SKM-1 treated with dmso at 0.1 percent for 144 hours (cell line): ENCODE results near the gene TAS2R60.

ENCODE experiments used
- DNase-seq: peaks from one replicate; lab custom pipeline; 2025; ENCODE audit not compliant: unreplicated experiment; lab: John Stamatoyannopoulos, UW

TAS2R60 gene

DNA sequence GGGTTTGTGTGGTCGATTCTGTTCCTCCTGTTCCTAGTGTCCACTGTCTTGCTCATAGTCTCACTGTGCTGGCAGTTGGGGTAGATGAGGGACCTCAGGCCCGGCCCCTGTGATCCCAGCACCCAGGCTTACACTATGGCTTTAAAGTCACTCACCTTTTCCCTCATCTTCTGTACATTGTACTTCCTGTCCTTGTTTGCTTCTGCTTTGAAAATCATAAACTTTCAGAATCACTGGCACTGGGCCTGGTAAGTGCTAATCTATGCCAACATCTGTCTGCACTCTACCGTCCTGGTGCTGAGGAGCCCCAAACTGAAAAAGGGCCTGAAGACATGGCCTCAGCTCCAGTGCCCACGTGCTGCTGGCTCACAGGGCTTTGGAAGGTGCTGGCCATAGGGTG lies 5.7 kb upstream of the TAS2R60 start:
- no peak for DNase-seq

DNA sequence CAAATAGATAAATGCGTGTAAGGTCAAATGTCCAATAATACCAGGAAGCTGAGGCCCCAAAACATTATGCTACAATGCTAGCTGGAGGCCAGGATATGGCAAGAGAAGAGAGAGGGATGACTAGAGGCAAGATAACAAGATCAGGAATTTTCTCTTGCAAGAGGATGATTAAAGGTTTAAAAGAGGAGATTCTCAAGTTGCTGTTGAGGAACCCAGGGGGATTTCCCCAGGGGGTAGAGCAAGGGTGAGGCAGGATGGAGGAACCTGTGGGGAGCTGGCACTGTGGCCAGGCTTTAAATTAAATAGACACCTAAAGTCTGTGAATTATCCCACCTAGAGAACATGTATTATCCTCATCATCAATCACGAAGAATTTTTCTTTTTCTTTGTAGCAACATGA lies 3.4 kb upstream of the TAS2R60 start:
- DNase-seq: no peak

DNA sequence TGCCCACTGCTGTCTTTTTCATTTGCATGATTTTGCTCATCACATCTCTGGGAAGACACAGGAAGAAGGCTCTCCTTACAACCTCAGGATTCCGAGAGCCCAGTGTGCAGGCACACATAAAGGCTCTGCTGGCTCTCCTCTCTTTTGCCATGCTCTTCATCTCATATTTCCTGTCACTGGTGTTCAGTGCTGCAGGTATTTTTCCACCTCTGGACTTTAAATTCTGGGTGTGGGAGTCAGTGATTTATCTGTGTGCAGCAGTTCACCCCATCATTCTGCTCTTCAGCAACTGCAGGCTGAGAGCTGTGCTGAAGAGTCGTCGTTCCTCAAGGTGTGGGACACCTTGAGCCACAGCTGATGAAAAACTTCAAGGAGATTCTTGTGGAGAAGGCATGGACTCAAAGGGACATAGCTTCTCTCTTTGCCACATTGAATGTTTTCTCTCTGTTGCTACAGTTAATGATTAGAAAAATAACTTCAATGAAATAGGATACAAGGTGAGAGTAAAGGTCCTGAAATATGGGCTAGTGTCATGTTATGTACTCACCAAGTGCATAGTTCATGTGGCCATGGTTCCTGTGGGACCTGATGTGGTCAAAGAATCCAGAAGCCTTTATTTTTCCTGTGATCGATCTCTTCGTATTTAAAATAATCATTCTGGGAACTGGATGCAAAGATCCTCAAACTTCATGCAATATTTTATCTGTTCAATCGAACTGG lies 970 bp downstream of the TAS2R60 start:
- no peak for DNase-seq

DNA sequence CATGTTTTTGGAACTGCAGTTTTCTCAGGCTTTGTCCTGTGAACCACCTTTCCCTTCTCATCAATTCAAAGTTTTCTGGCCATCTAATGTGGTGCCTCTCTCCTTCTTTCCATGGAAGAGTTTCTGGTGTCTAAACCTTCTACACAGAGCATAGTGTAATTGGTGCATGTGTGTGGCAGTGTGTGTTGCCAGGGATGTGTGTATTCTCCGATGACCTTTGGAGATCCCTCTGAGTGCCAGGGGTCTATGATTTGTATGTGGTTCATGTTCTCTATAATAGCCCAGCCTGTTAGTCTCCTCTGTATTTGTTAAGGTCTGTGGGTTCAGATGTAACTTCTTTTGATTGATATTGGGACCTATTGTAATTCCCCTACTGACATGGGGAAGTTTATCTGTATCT lies 1.5 kb downstream of the TAS2R60 start:
- no peak for DNase-seq

DNA sequence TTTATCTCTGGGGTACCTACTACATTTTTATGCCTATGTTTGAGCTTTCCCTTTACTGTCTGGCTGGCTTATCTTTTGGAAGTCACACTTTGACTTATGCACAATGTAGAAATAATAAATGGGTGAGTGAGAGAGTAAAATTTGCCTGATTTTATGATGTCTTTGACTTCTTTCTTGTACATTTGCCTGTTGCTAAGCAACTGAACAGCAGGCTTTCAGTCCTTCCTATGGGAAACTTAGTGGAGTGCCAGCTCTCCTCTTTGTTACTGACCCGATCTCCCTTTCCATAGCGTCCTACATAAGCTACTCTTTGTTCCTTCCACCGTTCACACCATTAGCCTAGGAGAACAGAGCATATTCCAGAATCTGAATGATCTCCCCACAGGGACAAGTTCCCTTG lies 4.2 kb downstream of the TAS2R60 start:
- no peak for DNase-seq

DNA sequence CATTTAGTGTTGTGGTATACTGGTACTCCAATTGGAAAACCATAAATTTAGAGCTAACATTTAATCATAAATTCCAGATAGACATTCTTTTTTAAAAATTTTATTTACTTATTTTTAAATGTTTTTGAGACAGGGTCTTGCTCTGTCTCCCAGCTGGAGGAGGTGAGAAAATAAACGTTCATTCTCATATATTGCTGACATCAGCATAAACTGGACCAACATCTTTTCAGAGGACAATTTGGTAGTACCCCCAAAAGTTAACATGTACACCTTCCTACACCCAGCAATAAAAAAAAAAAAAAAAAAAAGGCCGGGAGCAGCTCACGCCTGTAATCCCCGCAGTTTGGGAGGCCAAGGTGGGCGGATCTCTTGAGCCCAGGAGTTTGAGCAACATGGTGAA lies 5.2 kb downstream of the TAS2R60 start:
- DNase-seq: no peak

DNA sequence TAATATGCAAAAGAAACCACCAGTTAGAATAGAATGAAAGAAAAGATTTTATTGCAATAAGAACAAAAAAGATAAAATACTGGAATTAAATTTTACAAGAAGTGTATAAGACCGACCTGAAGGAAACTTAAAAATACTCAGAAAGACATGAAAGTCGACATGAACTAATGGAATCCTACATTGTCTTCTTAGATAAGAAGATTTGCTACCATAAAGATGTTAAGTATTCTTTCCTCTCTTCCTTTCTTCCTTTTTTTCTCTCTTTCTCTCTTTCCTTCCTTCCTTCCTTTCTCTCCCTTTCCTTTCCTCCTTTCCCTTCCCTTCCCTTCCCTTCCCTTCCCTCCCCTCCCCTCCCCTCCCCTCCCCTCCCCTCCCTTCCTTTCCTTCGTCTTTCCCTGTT lies 6.5 kb downstream of the TAS2R60 start:
- no peak for DNase-seq

DNA sequence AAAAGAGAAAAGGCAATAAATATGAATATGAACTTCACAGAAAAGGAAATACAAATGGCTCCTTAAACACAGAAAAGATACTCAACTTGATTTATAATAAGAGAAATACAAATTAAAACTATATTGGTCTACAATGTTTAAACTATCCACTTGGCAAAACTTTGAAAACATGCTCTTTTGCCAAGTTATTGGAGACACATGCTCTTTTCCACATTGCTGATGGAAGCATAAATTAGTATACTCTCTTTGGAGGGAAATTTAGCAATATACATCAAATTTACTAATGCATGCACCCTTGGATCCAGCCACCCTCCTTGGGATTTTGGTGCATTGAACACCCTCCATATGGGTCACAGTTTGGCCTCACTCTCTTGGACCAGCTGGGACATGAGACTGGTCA lies 7.9 kb downstream of the TAS2R60 start:
- no peak for DNase-seq

DNA sequence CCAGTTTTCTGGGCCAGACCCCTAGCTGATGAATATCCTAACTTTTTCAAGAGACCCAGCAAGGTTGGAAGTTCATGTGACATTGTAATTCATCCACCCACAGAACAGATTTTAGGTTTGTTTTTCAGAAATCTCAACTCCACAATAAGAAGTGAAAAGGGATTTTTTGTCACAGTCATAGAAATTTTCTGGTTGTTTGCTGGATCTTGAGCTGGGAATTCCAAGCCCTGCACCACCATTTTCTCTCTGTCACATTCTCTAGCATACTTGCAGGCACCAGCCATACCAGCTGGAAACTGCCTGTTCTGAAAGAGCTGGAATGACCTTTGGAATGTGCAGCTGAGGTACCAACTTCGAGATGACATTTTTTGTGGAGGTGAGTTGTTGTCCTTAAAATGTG lies 8.5 kb downstream of the TAS2R60 start:
- DNase-seq: no peak

DNA sequence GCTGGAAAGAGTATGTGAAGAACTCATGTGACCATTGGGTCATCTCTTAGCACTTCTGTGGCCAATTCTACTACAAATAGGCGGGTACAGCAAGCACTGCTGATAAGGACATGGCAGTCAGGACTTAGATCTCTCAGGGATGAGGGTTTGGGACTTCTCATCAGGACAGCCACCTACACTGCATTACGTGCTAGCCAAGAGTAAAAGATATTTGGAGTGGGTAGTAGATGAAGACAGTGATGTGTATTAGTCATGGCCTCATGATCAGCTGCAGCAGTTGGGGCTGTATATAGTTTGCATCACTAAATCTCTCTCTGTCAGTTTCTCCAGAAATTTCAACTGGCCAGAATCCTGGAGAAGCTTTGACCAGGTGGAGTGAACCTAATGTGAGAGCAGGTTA lies 9.2 kb downstream of the TAS2R60 start:
- DNase-seq: no peak

DNA sequence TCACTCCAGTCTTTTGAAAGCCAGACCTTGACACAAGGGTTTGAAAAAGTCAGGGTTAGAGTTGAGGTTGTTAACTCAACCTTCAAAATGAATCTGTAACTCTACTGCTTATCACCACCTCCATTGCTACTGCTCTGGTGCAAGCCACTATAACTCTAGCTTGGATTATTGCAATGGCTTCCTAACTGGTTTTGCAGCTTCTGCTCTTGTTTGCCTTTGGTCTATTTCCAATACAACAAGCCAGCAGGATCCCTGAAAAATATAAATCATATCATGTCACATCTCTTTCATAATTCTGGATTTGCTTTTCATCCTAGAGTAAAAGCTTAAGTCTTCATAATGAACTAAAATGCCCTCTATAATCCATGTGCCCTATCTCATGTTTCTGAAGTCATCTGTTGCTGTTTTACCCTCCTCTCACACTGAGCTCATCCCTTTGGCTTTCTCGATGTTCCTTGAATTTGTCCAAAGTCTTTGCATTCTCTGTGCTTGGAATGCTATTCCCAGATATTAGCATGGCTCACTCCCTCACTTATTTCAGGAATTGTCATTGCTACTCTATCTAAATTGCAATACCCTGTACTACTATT lies 10.9 kb downstream of the TAS2R60 start:
- DNase-seq: no peak

DNA sequence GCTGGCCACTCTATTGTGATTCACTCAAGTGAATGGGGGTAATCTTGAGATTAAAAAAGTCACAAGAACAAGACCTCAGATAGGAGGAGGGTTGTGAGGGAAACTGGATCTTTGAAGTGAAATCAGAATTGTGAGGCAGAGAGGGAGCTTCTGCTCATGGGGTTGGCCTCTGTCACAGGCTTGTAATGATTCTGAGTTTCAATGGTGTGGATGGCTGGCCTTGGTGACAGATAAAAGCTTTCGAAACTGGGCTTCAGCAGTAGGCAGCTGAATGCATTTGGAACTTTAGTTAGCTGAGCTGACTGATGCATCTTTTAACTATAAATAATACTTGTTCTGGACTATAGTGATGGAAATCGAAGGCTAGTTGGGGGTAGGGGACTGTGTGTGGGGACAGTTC lies 12.2 kb downstream of the TAS2R60 start:
- DNase-seq: no peak

DNA sequence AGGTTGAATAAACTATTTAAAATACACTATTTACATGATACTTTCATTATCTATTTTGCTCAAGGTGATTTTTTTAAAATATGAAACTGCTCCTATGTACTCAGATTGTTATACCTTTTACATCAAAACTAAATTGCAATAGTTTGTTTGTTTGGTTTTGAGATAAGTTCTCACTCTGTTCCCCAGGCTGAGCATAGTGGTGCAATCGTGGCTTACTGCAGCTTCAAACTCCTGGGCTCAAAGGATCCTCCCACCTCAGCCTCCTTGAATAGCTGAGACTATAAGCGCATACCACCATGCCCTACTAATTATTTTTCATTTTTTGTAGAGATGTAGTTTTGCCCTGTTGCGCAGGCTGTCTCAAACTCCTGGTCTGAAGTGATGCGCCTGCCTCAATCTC lies 12.7 kb downstream of the TAS2R60 start:
- DNase-seq: no peak

DNA sequence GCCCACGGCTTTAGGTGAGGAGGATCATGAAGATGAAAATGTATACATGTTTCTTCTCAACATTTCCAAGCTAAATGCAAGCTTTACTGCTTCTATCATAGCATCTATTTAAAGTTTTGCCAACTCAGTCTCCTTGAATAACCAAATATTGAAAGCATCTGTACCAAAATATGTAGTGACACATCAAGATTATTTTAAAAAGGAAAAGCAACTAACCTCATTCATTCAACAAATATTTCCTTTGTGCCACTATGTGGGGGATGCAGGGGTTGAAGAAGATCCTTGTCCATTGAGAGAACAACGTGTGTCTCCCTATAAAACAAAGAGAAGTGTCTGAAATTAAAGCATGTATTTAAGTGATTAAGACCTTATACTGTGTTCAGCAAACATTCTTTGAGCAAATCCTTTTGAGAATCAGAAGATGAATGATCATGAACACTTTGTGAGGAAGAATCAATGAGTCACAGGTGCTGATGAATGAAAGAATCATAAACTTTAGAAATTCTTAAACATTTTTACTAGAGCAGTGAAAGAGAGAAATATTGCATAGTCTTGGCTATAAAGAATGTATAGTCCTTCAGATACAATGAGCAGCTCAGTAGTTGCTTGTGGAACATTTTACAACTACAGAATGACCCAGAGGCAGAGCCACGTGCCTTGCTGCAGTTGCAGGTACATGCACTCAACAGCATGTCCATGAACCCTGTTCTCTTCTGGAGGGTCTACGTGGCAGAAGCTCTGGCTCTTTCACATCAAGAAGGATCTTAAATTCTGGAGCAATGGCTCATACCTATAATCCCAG lies 13.9 kb downstream of the TAS2R60 start:
- DNase-seq: no peak

DNA sequence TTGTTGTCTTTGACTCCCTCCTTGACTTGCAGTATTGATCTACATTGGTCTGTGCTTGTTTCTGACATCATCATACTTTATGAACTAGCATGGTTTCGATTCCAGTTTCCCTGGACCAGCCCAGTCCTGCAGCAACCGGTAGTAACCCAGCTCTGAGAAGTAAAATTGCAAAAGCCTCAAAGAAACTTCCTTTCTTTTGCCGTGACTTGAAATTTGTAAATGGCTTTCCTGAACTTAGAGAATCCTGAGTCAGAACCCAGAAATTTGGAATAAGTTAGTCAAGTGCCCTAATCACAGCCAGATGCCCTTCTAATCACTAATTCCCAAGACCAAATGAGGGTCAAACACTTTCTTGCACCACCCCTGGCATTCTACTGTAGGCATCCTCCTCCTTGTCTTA lies 15.0 kb downstream of the TAS2R60 start:
- DNase-seq: no peak

DNA sequence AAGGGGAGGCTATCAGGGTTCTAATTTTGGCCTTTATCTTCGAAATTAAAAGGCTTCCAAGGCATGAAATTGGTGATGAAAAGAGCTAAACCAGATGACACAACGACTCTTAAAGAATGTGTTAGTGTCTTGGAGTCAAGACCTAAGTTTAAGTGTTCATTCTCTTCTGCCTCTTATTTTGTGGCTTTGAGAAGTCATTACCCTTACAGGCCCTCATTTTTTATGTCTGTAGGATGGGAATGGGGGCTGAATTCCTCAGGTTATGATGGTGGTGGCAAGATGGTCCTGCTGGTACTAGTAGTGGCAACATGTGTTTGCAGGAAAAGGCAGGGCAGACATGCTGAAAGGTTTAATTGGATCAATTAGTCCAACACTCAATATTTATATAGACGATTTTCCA lies 15.4 kb downstream of the TAS2R60 start:
- DNase-seq: no peak

DNA sequence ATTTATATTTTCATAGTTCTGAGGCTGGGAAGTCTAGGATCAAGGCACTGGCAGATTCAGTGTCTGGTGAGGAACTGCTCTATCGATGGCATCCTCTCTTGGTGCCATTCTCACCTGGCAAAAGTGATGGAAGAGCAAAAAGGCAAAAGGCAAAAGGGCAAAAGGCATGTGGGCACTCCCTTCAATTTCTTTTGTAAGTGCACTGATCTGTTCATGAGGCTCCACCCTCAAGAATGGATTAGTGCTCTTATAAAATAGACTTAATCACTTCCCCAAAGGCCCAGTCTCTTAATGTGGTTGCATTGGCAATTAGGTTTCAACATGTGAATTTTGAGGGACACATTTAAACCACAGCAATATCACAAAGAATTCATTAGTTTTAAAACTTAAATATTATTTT lies 16.1 kb downstream of the TAS2R60 start:
- DNase-seq: no peak

DNA sequence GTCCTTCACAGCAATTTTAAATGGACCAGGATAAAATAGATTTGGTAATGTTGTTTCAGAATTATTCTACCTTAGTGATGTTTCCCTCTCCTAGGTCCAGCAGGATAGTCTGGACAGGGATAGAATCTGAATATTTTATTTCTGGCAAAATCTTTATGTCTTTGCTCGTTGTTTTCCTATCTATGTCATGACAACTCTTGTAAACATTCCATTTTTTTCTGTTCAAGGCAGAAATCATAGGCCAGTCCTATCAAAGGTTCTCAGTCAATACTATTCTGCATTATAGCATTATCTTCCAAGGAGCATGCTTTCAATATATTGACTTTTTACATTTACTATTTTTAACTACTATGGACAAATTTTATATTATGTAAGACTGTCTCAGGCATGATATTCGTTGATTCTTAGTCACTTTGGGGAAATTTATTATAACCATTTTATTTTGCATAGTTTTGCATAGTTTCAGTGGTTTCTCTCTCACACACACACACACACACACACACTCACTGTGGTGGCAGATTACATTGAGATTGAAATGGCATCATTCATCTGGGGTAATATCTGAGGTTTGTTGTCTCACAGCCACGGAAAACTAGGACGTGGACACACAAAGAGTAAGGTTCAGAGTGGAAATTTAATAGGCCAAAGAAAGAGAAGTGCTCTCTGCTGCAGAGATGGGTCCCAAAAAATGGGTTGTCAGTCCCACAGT lies 17.2 kb downstream of the TAS2R60 start:
- DNase-seq: no peak

DNA sequence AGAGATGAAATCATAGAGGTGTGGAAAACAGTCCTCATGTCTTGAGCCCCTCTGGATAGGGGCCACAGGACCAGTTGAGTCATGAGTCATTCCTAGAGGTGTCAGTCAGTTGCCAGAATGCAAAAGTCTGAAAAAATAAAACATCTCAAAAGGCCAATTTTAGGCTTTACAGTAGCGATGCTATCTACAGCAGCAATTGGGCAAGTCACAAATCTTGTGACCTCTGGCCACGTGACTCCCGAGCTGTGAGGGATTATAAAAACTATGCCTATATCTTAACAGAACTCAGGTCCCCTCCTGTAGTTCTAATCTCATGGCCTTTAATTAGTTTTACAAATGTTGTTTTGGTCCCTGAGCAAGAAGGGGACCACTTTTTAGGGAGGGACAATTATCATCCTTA lies 18.8 kb downstream of the TAS2R60 start:
- no peak for DNase-seq

DNA sequence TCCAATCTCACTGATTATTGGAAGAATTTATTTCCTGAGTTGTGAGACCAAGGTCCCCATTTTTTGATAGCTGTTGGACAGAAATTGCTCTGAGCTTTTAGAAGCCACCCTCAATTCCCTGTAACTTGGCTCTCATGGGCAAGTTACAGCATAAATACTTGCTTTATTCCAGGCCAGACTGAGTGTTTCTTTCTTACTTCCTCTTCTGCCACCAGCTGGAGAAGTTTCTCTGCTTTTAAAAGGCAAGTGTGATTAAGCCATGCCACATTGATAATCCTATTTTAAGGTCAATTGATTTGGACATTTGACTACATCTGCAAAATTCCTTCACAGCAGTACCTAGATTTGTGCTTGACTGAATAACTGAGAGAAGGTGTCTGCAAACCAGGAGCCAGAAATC lies 20.3 kb downstream of the TAS2R60 start:
- peak; percentile 33 for DNase-seq

DNA sequence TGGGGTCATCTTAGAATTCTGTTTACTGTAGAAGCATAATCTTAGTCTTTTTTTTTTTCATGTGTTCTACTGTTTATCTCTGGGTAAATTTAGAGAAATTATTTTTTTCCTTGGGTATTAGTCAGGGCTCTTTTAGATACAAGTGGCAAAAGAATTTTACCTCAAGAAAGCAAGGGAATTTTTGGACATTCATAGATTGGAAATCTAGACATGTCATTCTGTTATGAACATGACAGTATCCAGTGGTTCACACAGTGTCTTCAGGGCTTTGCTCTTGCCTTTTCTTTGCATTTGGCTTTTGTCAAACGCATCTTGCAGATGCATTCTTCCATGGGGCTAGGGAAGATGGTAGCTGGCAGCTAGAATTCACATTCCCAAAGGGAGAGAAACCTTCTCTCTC lies 20.7 kb downstream of the TAS2R60 start:
- no peak for DNase-seq

DNA sequence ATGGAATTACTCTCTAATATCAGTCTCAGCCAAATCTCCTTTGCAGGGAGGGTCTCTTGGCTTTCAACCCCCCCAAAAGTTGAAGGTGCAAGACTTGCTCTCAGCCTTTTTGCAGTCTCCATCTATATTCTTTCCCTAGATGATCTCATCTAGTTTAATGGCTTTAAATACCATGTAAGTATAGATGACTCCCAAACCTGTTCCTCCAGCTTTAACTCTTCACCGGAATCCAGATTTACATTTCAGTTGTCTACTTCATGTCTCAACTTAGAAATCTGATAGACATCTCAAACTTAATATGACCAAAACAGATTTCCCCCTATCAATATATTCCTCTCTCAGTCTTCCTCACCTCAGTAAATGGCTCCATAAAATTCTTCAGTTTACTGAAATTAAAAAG lies 24.5 kb downstream of the TAS2R60 start:
- no peak for DNase-seq
